Right lobe of liver (tissue), 4 donors: ENCODE results near the gene ERC2.

Source experiments
- CTCF ChIP-seq, 4 donors: fragments of 200-600 bp in 3 of 4; fragments of 450-650 bp in 1 of 4; IDR thresholded peaks; one replicate each; pipeline versions ENCODE4 v1.5.1 to v1.8.0; 2016 to 2022; ENCODE audit warnings: antibody characterized with exemption in 4 of 4, mild to moderate bottlenecking in 2 of 4
- POLR2A ChIP-seq: fragments of 450-650 bp; IDR thresholded peaks from one replicate; pipeline ENCODE4 v1.6.1; 2017; ENCODE audit warnings: antibody characterized with exemption, mild to moderate bottlenecking
- donor health status: DM: no; HTN: no; CAD: no.
- donor health status: DM: no; HTN: no; CAD: no.
- donor health status: DM: no; HTN: yes; CAD: no.

- no peak for TF ChIP-seq CTCF (IDR thresholded peaks at IDR 0.05)
- TF ChIP-seq POLR2A = no peak
Observed at GRCh38 chr3:56197991-56198390, 270.3 kb downstream of the ERC2 start.
